Left lung (tissue), 10 donors: ENCODE measurements around the gene DMPK. TPM values are rescaled to one million over a fixed set of nuclear protein-coding genes. Genes with fewer than 3 reads are reported as not detected.

Experiments used
- ATAC-seq: fragments of 200-7000 bp; cut with Tn5 transposase; one replicate; pipeline ENCODE4 v1.9.1; 2020; ENCODE audit warnings: moderate library complexity
- DNase-seq, 4 donors: peaks; one replicate each; pipeline ENCODE4 v3.0.0-alpha.2; 2013 to 2020
- H3K27ac ChIP-seq, 2 donors: fragments of 200-600 bp; sonication (generic) in 1 of 2; one replicate each; pipeline versions ENCODE4 v1.5.0 to v1.8.0; 2020 to 2021
- H3K27me3 ChIP-seq, 2 donors: fragments of 200-600 bp; sonication (generic) in 1 of 2; one replicate each; pipeline versions ENCODE4 v1.5.0 to v1.8.0; 2020 to 2021
- H3K36me3 ChIP-seq, 2 donors: fragments of 200-600 bp; sonication (generic) in 1 of 2; one replicate each; pipeline versions ENCODE4 v1.5.0 to v1.8.0; 2020 to 2021
- H3K4me1 ChIP-seq, 2 donors: fragments of 200-600 bp; one replicate each; pipeline ENCODE4 v1.8.0; 2021
- H3K4me3 ChIP-seq, 2 donors: fragments of 200-600 bp; sonication (generic) in 1 of 2; one replicate each; pipeline versions ENCODE4 v1.5.0 to v1.8.0; 2020 to 2021; ENCODE audit warnings: mild to moderate bottlenecking in 1 of 2
- H3K9me3 ChIP-seq, 2 donors: fragments of 200-600 bp; sonication (generic) in 1 of 2; one replicate each; pipeline versions ENCODE4 v1.5.0 to v1.8.0; 2020 to 2021
- CTCF ChIP-seq, 2 donors: fragments of 200-600 bp; sonication (generic) in 1 of 2; IDR thresholded peaks; one replicate each; pipeline versions ENCODE4 v1.5.0 to v1.8.0; 2021; ENCODE audit warnings: antibody characterized with exemption in 2 of 2
- intact Hi-C, 2 donors: fragments of 100-400 bp; cut with DNase I; formaldehyde crosslinking; loops; one replicate each; pipeline versions ENCODE4 v1.11.2 to v1.14.2; 2022
- polyA plus RNA-seq, 6 donors: library from polyadenylated mRNA; unstranded; fragments of 120-200 nt; gene quantifications; one replicate each; pipeline ENCODE4 v1.2.1, GENCODE V29; 2013; ENCODE audit not compliant: insufficient read length in 6 of 6
- total RNA-seq, 2 donors: library from RNA; stranded (reverse); fragmentation: NEBNext Ultra II Directional; extraction: Animal tissue kit (Norgen Biotek cat#: 25700); gene quantifications; one replicate each; pipeline ENCODE4 v1.2.1, GENCODE V29; 2021
- donor health status: DM: no; HTN: yes; CAD: no.
- donor health status: DM: no; HTN: no; CAD: no.

DMPK gene
- total and polyA plus RNA-seq, 8 donors: 44.6 to 81.7 (median 58.6) TPM

- H3K4me1 ChIP-seq: peaks cover 16 to 54% of the 10 kb centered on the region in 2 donors
- peak overlapping the region; percentile 64 to 68 for H3K4me3 ChIP-seq
- H3K27me3 ChIP-seq: peaks cover 0 to 100% of the 10 kb centered on the region in 2 donors
- H3K9me3 ChIP-seq: no peaks in the 10 kb centered on the region
- peak; percentile 56 to 89 (median 75) for DNase-seq
- peak; percentile 2 for ATAC-seq
- peak overlapping the region; percentile 82 to 95 for H3K27ac ChIP-seq
- TF ChIP-seq CTCF (IDR thresholded peaks at IDR 0.05): no peak
- intact Hi-C loops: no loop called here
- peaks cover 0 to 6% of the 10 kb centered on the region in 2 donors for H3K36me3 ChIP-seq
Measured at GRCh38 chr19:45767881-45768654, 14.2 kb downstream of the DMPK start.

GRCh38 chr19:45767410-45767880, 14.8 kb downstream of the DMPK start:
- H3K4me1 ChIP-seq: peaks cover 16 to 54% of the 10 kb centered on the region in 2 donors

GRCh38 chr19:45766869-45767346, 15.4 kb downstream of the DMPK start:
- Histone ChIP-seq H3K27ac (peak overlapping the region; percentile 82 to 95), H3K4me3 (peak overlapping the region; percentile 64 to 68), H3K9me3 (no peaks in the 10 kb centered on the region), H3K36me3 (no peaks in the 10 kb centered on the region), H3K4me1 (peaks cover 16 to 54% of the 10 kb centered on the region in 2 donors), H3K27me3 (peaks cover 0 to 100% of the 10 kb centered on the region in 2 donors)
- no peak for TF ChIP-seq CTCF (IDR thresholded peaks at IDR 0.05)
- intact Hi-C loops: no loop called here
- ATAC-seq (no peak), DNase-seq (peak in 1 of 4 donors; percentile 81)

More at GRCh38 chr19:45767410-45767880, 14.8 kb downstream of the DMPK start:
- no peak for TF ChIP-seq CTCF (IDR thresholded peaks at IDR 0.05)
- H3K4me3 ChIP-seq: peak overlapping the region; percentile 64 to 68
- H3K27me3 ChIP-seq: peaks cover 0 to 100% of the 10 kb centered on the region in 2 donors
- no peaks in the 10 kb centered on the region for H3K36me3 ChIP-seq
- ATAC-seq: peak; percentile 10
- intact Hi-C loops: no loop called here
- no peaks in the 10 kb centered on the region for H3K9me3 ChIP-seq
- H3K27ac ChIP-seq: peak overlapping the region; percentile 82 to 95
- peak; percentile 81 to 92 (median 86) for DNase-seq

GRCh38 chr19:45766296-45766868, 15.9 kb downstream of the DMPK start:
- H3K27me3 ChIP-seq: peaks cover 0 to 100% of the 10 kb centered on the region in 2 donors
- H3K4me1 ChIP-seq: peaks cover 16 to 54% of the 10 kb centered on the region in 2 donors
- peak overlapping the region; percentile 82 to 95 for H3K27ac ChIP-seq
- H3K4me3 ChIP-seq: peak overlapping the region; percentile 64 to 68
- ATAC-seq: no peak
- H3K36me3 ChIP-seq: no peaks in the 10 kb centered on the region
- intact Hi-C loops: no loop called here
- no peaks in the 10 kb centered on the region for H3K9me3 ChIP-seq
- no peak for TF ChIP-seq CTCF (IDR thresholded peaks at IDR 0.05)
- peak in 1 of 4 donors; percentile 76 for DNase-seq
